Right forelimb (tissue), 1 donor: Measurements from ENCODE around the gene TMEM126B.
"Not testable (repeated sequence)": the region's sequence is repeated elsewhere in the genome, so short reads cannot be mapped to it uniquely, and the experiment has no call there.

Source experiments
- DNase-seq: peaks from one replicate; pipeline ENCODE4 v3.0.0-alpha.2; 2018

Gene TMEM126B

GRCh38 chr11:85647604-85648299 lies 19.4 kb downstream of the TMEM126B start, which contains the start of gene TMEM126A:
Gene TMEM126A, plus strand, starts transcription at chr11:85647967. Its CDS starts 2,289 bp downstream, at chr11:85650256.
- peak; percentile 94 for DNase-seq

- DNase-seq, result no peak
These were observed 22.7 kb downstream of the TMEM126B start for GRCh38 chr11:85651118-85651517.

GRCh38 chr11:85652786-85653447 lies 24.5 kb downstream of the TMEM126B start:
- DNase-seq, result no peak

GRCh38 chr11:85654343-85654742 lies 25.9 kb downstream of the TMEM126B start:
- not testable (repeated sequence) for DNase-seq

GRCh38 chr11:85656777-85657176 lies 28.4 kb downstream of the TMEM126B start:
- DNase-seq, result no peak

- DNase-seq, result no peak
These were observed 29.8 kb downstream of the TMEM126B start for GRCh38 chr11:85658180-85658579.

GRCh38 chr11:85661972-85662664 lies 33.7 kb downstream of the TMEM126B start:
- no peak for DNase-seq

GRCh38 chr11:85663080-85663752 lies 34.8 kb downstream of the TMEM126B start:
- no peak for DNase-seq

GRCh38 chr11:85663753-85664614 lies 35.6 kb downstream of the TMEM126B start:
- DNase-seq, result peak; percentile 80

GRCh38 chr11:85664615-85665481 lies 36.5 kb downstream of the TMEM126B start, which contains the start of gene CREBZF:
Gene CREBZF, minus strand, starts transcription at chr11:85665129. Its CDS starts 254 bp downstream, at chr11:85664875.
- DNase-seq, result peak; percentile 98

- DNase-seq, result no peak
These were observed 37.3 kb downstream of the TMEM126B start for GRCh38 chr11:85665733-85666132.

GRCh38 chr11:85666687-85667086 lies 38.3 kb downstream of the TMEM126B start:
- no peak for DNase-seq

- DNase-seq, result no peak
These were observed 39.8 kb downstream of the TMEM126B start for GRCh38 chr11:85668157-85668556.

GRCh38 chr11:85670949-85671663 lies 42.7 kb downstream of the TMEM126B start:
- DNase-seq, result not testable (repeated sequence)

- DNase-seq, result no peak
These were observed 43.9 kb downstream of the TMEM126B start for GRCh38 chr11:85672105-85672902.

GRCh38 chr11:85673393-85673792 lies 45.0 kb downstream of the TMEM126B start:
- DNase-seq, result no peak

- DNase-seq, result no peak
These were observed 51.2 kb downstream of the TMEM126B start for GRCh38 chr11:85679576-85679975.

GRCh38 chr11:85680897-85681296 lies 52.5 kb downstream of the TMEM126B start:
- no peak for DNase-seq
